ENCODE measurements around the gene INTS11.

- TF ChIP-seq CTCF (IDR thresholded peaks at IDR 0.05) (no peak), POLR2AphosphoS5 (IDR thresholded peaks at IDR 0.05) (no peak)
Observed at GRCh38 chr1:1330366-1331067, 6.1 kb upstream of the INTS11 start.

Measured in breast epithelium (tissue), 3 donors.